Ishikawa (cell line): ENCODE results near the gene RPS29.

Experiments
- FOXM1 ChIP-seq: IDR thresholded peaks from 2 replicates; pipeline ENCODE4 v1.6.1; 2012; ENCODE audit warnings: low read depth, borderline replicate concordance
- MAX ChIP-seq: IDR thresholded peaks from 2 replicates; pipeline ENCODE4 v1.6.1; 2012
- NFIC ChIP-seq: IDR thresholded peaks from 2 replicates; pipeline ENCODE4 v1.6.1; 2012
- REST ChIP-seq: IDR thresholded peaks from 2 replicates; pipeline ENCODE4 v1.6.1; 2012; ENCODE audit warnings: low read depth, mild to moderate bottlenecking
- TAF1 ChIP-seq: IDR thresholded peaks from 2 replicates; pipeline ENCODE4 v1.6.1; 2012; ENCODE audit warnings: low read depth, mild to moderate bottlenecking
- USF1 ChIP-seq: IDR thresholded peaks from 2 replicates; pipeline ENCODE4 v1.6.1; 2012
- YY1 ChIP-seq: IDR thresholded peaks from 2 replicates; pipeline ENCODE4 v1.6.1; 2012; ENCODE audit warnings: low read depth

- TF ChIP-seq NFIC (no peak), FOXM1 (no peak), TAF1 (no peak), REST (no peak), USF1 (no peak), MAX (no peak), YY1 (no peak)
These were observed 35.9 kb upstream of the RPS29 start for GRCh38 chr14:49622022-49622607.
